Measurements from ENCODE around the gene FRMPD4. TPM values are rescaled to one million over a fixed set of nuclear protein-coding genes. Genes with fewer than 3 reads are reported as not detected.

The FRMPD4 gene
- total and polyA plus RNA-seq, 2 donors from 2014 or later = not detected

GRCh38 chrX:12548341-12548740, 410.1 kb downstream of the FRMPD4 start:
- TF ChIP-seq, protein P1, sequence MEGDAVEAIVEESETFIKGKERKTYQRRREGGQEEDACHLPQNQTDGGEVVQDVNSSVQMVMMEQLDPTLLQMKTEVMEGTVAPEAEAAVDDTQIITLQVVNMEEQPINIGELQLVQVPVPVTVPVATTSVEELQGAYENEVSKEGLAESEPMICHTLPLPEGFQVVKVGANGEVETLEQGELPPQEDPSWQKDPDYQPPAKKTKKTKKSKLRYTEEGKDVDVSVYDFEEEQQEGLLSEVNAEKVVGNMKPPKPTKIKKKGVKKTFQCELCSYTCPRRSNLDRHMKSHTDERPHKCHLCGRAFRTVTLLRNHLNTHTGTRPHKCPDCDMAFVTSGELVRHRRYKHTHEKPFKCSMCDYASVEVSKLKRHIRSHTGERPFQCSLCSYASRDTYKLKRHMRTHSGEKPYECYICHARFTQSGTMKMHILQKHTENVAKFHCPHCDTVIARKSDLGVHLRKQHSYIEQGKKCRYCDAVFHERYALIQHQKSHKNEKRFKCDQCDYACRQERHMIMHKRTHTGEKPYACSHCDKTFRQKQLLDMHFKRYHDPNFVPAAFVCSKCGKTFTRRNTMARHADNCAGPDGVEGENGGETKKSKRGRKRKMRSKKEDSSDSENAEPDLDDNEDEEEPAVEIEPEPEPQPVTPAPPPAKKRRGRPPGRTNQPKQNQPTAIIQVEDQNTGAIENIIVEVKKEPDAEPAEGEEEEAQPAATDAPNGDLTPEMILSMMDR (IDR thresholded peaks at IDR 0.05; ENCODE audit: borderline replicate concordance, extremely low read depth, insufficient read depth) = no peak
- H3K36me3 ChIP-seq (ENCODE audit: control insufficient read depth in 2 of 3, insufficient read depth in 3 of 3, low read length in 3 of 3) = no peaks in the 10 kb centered on the region
- H3K9ac ChIP-seq (ENCODE audit: low read length in 3 of 3) = no peak overlapping the region
- H3K4me3 ChIP-seq (ENCODE audit: low read length in 3 of 3) = no peak overlapping the region
- H3K27me3 ChIP-seq (ENCODE audit: control insufficient read depth, insufficient read depth, low read length) = no peaks in the 10 kb centered on the region
- H3K9me3 ChIP-seq (ENCODE audit: control insufficient read depth in 2 of 3, insufficient read depth in 1 of 3, low read length in 3 of 3) = no peaks in the 10 kb centered on the region
- no peak overlapping the region for H3K27ac ChIP-seq (ENCODE audit: low read depth in 2 of 2, low read length in 2 of 2)
- FAIRE-seq (no peak), DNase-seq (no peak)
- intact Hi-C loops (cut with DNase I) = no loop called here
- no peaks in the 10 kb centered on the region for H3K4me1 ChIP-seq (ENCODE audit: control insufficient read depth in 2 of 3, insufficient read depth in 2 of 3, low read depth in 1 of 3, low read length in 3 of 3)

- Histone ChIP-seq H3K36me3 (ENCODE audit: control insufficient read depth in 2 of 3, insufficient read depth in 3 of 3, low read length in 3 of 3) (no peaks in the 10 kb centered on the region), H3K9ac (ENCODE audit: low read length in 3 of 3) (no peak overlapping the region), H3K9me3 (ENCODE audit: control insufficient read depth in 2 of 3, insufficient read depth in 1 of 3, low read length in 3 of 3) (no peaks in the 10 kb centered on the region), H3K4me1 (ENCODE audit: control insufficient read depth in 2 of 3, insufficient read depth in 2 of 3, low read depth in 1 of 3, low read length in 3 of 3) (no peaks in the 10 kb centered on the region), H3K27me3 (ENCODE audit: control insufficient read depth, insufficient read depth, low read length) (no peaks in the 10 kb centered on the region), H3K27ac (ENCODE audit: low read depth in 2 of 2, low read length in 2 of 2) (no peak overlapping the region), H3K4me3 (ENCODE audit: low read length in 3 of 3) (no peak overlapping the region)
- DNase-seq = peak in 3 of 5 donors; percentile 18 to 65 (median 51)
- TF ChIP-seq, protein P1 (IDR thresholded peaks at IDR 0.05; ENCODE audit: borderline replicate concordance, extremely low read depth, insufficient read depth) = no peak
- no peak for FAIRE-seq
- intact Hi-C loops (cut with DNase I) = no loop called here
These were observed 410.5 kb downstream of the FRMPD4 start for GRCh38 chrX:12548746-12549145.

DNA sequence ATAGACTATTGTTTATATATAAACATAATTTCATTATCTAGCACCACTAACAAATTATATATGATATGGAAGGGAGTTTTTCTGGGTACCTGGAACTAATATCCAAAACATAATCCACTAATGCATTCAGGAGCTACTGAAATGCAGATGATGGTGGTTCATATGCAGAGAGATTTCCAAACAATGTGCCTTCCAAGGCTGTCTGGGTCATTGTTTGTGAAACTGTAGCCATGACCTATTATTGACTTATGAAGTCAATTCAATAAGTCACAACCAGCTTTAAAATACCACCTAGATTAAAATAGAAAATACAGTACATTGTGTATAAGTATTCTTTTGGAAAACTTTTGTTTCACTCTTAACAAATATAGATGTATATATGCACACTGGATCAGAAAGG, 415.9 kb downstream of the FRMPD4 start:
- Histone ChIP-seq H3K9me3 (ENCODE audit: control insufficient read depth in 2 of 3, insufficient read depth in 1 of 3, low read length in 3 of 3) (no peaks in the 10 kb centered on the region), H3K27me3 (ENCODE audit: control insufficient read depth, insufficient read depth, low read length) (no peaks in the 10 kb centered on the region), H3K36me3 (ENCODE audit: control insufficient read depth in 2 of 3, insufficient read depth in 3 of 3, low read length in 3 of 3) (no peaks in the 10 kb centered on the region), H3K4me3 (ENCODE audit: low read length in 3 of 3) (no peak overlapping the region), H3K27ac (ENCODE audit: low read depth in 2 of 2, low read length in 2 of 2) (no peak overlapping the region), H3K4me1 (ENCODE audit: control insufficient read depth in 2 of 3, insufficient read depth in 2 of 3, low read depth in 1 of 3, low read length in 3 of 3) (no peaks in the 10 kb centered on the region), H3K9ac (ENCODE audit: low read length in 3 of 3) (no peak overlapping the region)
- DNase-seq (no peak), FAIRE-seq (no peak)
- intact Hi-C loops (cut with DNase I) = no loop called here
- TF ChIP-seq, protein P1 (IDR thresholded peaks at IDR 0.05; ENCODE audit: borderline replicate concordance, extremely low read depth, insufficient read depth) = no peak

GRCh38 chrX:12563121-12563520, 424.8 kb downstream of the FRMPD4 start:
- TF ChIP-seq, protein P1 (IDR thresholded peaks at IDR 0.05; ENCODE audit: borderline replicate concordance, extremely low read depth, insufficient read depth) = no peak
- no peak overlapping the region for H3K9ac ChIP-seq (ENCODE audit: low read length in 3 of 3)

More at GRCh38 chrX:12563121-12563520, 424.8 kb downstream of the FRMPD4 start:
- intact Hi-C loops (cut with DNase I) = no loop called here
- H3K27me3 ChIP-seq (ENCODE audit: control insufficient read depth, insufficient read depth, low read length) = no peaks in the 10 kb centered on the region
- H3K36me3 ChIP-seq (ENCODE audit: control insufficient read depth in 2 of 3, insufficient read depth in 3 of 3, low read length in 3 of 3) = no peaks in the 10 kb centered on the region
- DNase-seq (no peak), FAIRE-seq (no peak)
- H3K9me3 ChIP-seq (ENCODE audit: control insufficient read depth in 2 of 3, insufficient read depth in 1 of 3, low read length in 3 of 3) = no peaks in the 10 kb centered on the region
- H3K27ac ChIP-seq (ENCODE audit: low read depth in 2 of 2, low read length in 2 of 2) = no peak overlapping the region
- no peaks in the 10 kb centered on the region for H3K4me1 ChIP-seq (ENCODE audit: control insufficient read depth in 2 of 3, insufficient read depth in 2 of 3, low read depth in 1 of 3, low read length in 3 of 3)
- no peak overlapping the region for H3K4me3 ChIP-seq (ENCODE audit: low read length in 3 of 3)
